Measurements from ENCODE around the gene PPFIA4. TPM values are rescaled to one million over a fixed set of nuclear protein-coding genes. Genes with fewer than 3 reads are reported as not detected.
A peak's percentile ranks its signal among the peaks of the same experiment; 100 is the strongest.

PPFIA4 gene
- total and polyA plus RNA-seq, 2 of the 4 experiments (the other 2 are of a cell fraction), result 5.4 to 13.7 TPM

GRCh38 chr1:203101813-203102634 lies 75.7 kb downstream of the PPFIA4 start:
- Histone ChIP-seq H2BK15ac (ENCODE audit: low read depth, low read length) (no peak overlapping the region), H4K5ac (ENCODE audit: low read depth, low read length) (no peak overlapping the region), H3K36me3 (ENCODE audit: control insufficient read depth, insufficient read depth, low read length) (no peaks in the 10 kb centered on the region), H2BK120ac (ENCODE audit: low read depth, low read length) (no peak overlapping the region), H3K18ac (ENCODE audit: low read depth, low read length) (no peak overlapping the region), H3K9me3 (ENCODE audit: control insufficient read depth, insufficient read depth, low read length) (no peaks in the 10 kb centered on the region; the same call in 1 of the 2 replicates), H3K4ac (ENCODE audit: low read depth, low read length) (no peak overlapping the region), H4K91ac (ENCODE audit: insufficient read depth, low read depth, low read length) (no peak overlapping the region), H2AK9ac (replicated peaks; ENCODE audit: low read depth, low read length, poor library complexity) (no peak overlapping the region), H3K4me2 (ENCODE audit: low read depth, low read length) (no peak overlapping the region), H3K4me1 (ENCODE audit: control insufficient read depth, insufficient read depth, low read length) (no peaks in the 10 kb centered on the region), H4K8ac (ENCODE audit: low read depth in 2 of 2, low read length in 2 of 2) (no peak overlapping the region), H3K9ac (ENCODE audit: low read depth, low read length) (no peak overlapping the region), H3K9me1 (ENCODE audit: insufficient read depth, low read length) (no peaks in the 10 kb centered on the region), H2BK20ac (ENCODE audit: low read depth, low read length) (no peak overlapping the region), H3K27me3 (ENCODE audit: control insufficient read depth, insufficient read depth, low read length) (peaks cover 49% of the 10 kb centered on the region), H3K27ac (ENCODE audit: insufficient read depth, low read length) (no peak overlapping the region), H3K79me1 (ENCODE audit: low read depth in 1 of 2, low read length in 2 of 2) (no peaks in the 10 kb centered on the region), H3K14ac (replicated peaks; ENCODE audit: low read depth, low read length) (no peak overlapping the region), H3K56ac (ENCODE audit: extremely low read depth, insufficient read depth, low read length) (no peak overlapping the region), H3K4me3 (ENCODE audit: insufficient read depth, low read depth, low read length) (no peak overlapping the region), H2AFZ (replicated peaks; ENCODE audit: low read length, poor library complexity) (peak overlapping the region; percentile 21), H3K23ac (ENCODE audit: low read depth, low read length) (no peak overlapping the region), H2AK5ac (ENCODE audit: low read depth, low read length) (no peak overlapping the region), H4K20me1 (ENCODE audit: insufficient read depth, low read length) (no peaks in the 10 kb centered on the region), H2BK5ac (ENCODE audit: low read depth, low read length, poor library complexity, severe bottlenecking) (no peak overlapping the region)
- in situ Hi-C loops (cut with MboI; ENCODE audit: low sequenced_read_pairs), result no loop called here
- WGBS, 2 experiments (ENCODE audit: extremely low coverage in 2 of 2, insufficient read length in 1 of 2), result 50% methylated on average over 2 of the region's 6 CpGs; no CpG with 5 or more reads in 1 of the 2 experiments
- ChIA-PET CTCF (no interaction called here), POLR2A (ENCODE audit: unreplicated experiment) (no interaction called here)
- no peak for DNase-seq
- intact Hi-C loops (cut with micrococcal nuclease), result no loop called here
- TF ChIP-seq CTCF (conservative IDR thresholded peaks at IDR 0.05; ENCODE audit: low read depth, low read length) (no peak), BHLHE40 (IDR thresholded peaks at IDR 0.05; ENCODE audit: low read depth, low read length) (no peak), MAZ (IDR thresholded peaks at IDR 0.05; ENCODE audit: borderline replicate concordance, low read depth, low read length) (no peak), RCOR1 (IDR thresholded peaks at IDR 0.05; ENCODE audit: insufficient replicate concordance, low read length) (no peak), NFE2L2 (IDR thresholded peaks at IDR 0.05; ENCODE audit: low read depth, low read length) (no peak)
- TF ChIP-seq, protein P1, sequence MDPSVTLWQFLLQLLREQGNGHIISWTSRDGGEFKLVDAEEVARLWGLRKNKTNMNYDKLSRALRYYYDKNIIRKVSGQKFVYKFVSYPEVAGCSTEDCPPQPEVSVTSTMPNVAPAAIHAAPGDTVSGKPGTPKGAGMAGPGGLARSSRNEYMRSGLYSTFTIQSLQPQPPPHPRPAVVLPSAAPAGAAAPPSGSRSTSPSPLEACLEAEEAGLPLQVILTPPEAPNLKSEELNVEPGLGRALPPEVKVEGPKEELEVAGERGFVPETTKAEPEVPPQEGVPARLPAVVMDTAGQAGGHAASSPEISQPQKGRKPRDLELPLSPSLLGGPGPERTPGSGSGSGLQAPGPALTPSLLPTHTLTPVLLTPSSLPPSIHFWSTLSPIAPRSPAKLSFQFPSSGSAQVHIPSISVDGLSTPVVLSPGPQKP (IDR thresholded peaks at IDR 0.05; ENCODE audit: borderline replicate concordance, low read depth, low read length), result no peak
- ATAC-seq (ENCODE audit: low read depth), result no peak
- dilution Hi-C loops (cut with HindIII; ENCODE audit: low sequenced_read_pairs, unreplicated experiment), result no loop called here
- no TSS peak for BruUV-seq (replicated peaks)
